ENCODE data around the gene PTPN14. TPM values are rescaled to one million over a fixed set of nuclear protein-coding genes. Genes with fewer than 3 reads are reported as not detected.

Gene PTPN14
- 26.4 TPM for total RNA-seq

GRCh38 chr1:214551436-214552173 lies at the start of gene PTPN14:
Gene PTPN14 (minus strand): TSS chr1:214551602. CDS start chr1:214464803, 86,799 bp downstream.

Other genes with a start within 250 kb of the PTPN14 start
- 35.8 TPM for gene CENPF, start 51.6 kb upstream of the PTPN14 start, total RNA-seq

All from camera-type eye (tissue), 1 donor.